Measurements from ENCODE around the gene PRKCQ. TPM values are rescaled to one million over a fixed set of nuclear protein-coding genes. Genes with fewer than 3 reads are reported as not detected.

The PRKCQ gene
- total RNA-seq, 2 experiments from 2014 or later, result 4.0 to 7.8 TPM

DNA sequence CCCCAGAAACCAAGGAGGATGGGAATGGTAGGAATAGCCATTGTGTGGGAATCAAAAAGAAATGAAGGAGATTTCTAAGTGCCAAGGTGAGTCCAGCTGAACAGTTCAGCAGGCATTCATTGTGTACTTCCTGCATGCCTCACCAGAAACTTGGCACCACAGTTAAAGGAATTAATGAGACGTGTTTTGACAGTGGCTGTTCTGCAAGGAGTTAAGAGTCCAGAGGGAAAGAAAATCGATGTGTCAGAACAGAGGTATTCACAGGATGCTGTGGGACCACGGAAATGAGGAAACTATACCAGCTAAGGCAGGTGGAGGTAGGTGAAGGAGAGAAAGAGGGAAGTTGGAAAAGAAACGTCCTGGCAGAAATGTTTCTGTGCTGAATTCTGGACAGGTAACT, 78.1 kb downstream of the PRKCQ start:
- Histone ChIP-seq H3K9me3 (ENCODE audit: low read length) (no peaks in the 10 kb centered on the region), H3K79me2 (ENCODE audit: insufficient read depth, low read depth, low read length) (no peaks in the 10 kb centered on the region), H3K4me3 (ENCODE audit: low read depth, low read length, poor library complexity, severe bottlenecking) (no peak overlapping the region), H3K4me2 (ENCODE audit: low read length) (no peak overlapping the region), H3K4me1 (ENCODE audit: insufficient read depth, low read length, poor library complexity, severe bottlenecking) (peaks cover 8% of the 10 kb centered on the region), H3K9me2 (ENCODE audit: insufficient read depth, low read length) (no peaks in the 10 kb centered on the region), H3K27ac (ENCODE audit: low read depth, low read length, poor library complexity, severe bottlenecking) (no peak overlapping the region), H4K20me1 (ENCODE audit: insufficient read depth, low read length) (no peaks in the 10 kb centered on the region), H2AFZ (ENCODE audit: low read length) (no peak overlapping the region), H3K36me3 (ENCODE audit: insufficient read depth, low read length) (no peaks in the 10 kb centered on the region; the same call in 1 of the 2 replicates)
- TF ChIP-seq, protein P1, sequence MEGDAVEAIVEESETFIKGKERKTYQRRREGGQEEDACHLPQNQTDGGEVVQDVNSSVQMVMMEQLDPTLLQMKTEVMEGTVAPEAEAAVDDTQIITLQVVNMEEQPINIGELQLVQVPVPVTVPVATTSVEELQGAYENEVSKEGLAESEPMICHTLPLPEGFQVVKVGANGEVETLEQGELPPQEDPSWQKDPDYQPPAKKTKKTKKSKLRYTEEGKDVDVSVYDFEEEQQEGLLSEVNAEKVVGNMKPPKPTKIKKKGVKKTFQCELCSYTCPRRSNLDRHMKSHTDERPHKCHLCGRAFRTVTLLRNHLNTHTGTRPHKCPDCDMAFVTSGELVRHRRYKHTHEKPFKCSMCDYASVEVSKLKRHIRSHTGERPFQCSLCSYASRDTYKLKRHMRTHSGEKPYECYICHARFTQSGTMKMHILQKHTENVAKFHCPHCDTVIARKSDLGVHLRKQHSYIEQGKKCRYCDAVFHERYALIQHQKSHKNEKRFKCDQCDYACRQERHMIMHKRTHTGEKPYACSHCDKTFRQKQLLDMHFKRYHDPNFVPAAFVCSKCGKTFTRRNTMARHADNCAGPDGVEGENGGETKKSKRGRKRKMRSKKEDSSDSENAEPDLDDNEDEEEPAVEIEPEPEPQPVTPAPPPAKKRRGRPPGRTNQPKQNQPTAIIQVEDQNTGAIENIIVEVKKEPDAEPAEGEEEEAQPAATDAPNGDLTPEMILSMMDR (conservative IDR thresholded peaks at IDR 0.05; ENCODE audit: low read length), result no peak
- TF ChIP-seq EZH2phosphoT487 (IDR thresholded peaks at IDR 0.05; ENCODE audit: borderline replicate concordance, low read depth, low read length), result no peak
- intact Hi-C loops (cut with micrococcal nuclease; ENCODE audit: unreplicated experiment), result no loop called here
- no peak for DNase-seq (ENCODE audit: low spot score)
- ChIA-PET CTCF (ENCODE audit: unreplicated experiment) (no interaction called here), POLR2A (no interaction called here)
- BruUV-seq (replicated peaks), result no TSS peak

DNA sequence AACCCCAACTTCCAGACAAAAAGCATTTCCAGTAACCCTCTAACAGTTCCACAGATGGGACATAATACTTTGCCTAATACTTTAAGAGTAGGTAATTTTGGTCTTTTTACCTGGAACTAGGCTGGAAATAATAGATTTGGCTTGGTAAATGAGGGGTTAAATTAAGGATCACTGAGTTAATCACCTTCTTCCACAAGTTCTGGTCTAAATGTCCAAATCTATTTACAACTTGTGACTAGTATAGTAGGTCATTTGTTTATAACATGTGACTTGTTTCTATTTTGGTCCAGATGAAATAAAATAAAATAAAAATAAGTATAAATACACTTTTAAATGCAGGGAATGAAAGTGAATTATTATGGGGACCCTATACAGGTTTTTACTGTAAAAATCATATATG, 80.1 kb downstream of the PRKCQ start:
- peaks cover 8% of the 10 kb centered on the region for H3K4me1 ChIP-seq (ENCODE audit: insufficient read depth, low read length, poor library complexity, severe bottlenecking)
- no peak overlapping the region for H2AFZ ChIP-seq (ENCODE audit: low read length)
- ChIA-PET POLR2A (interaction anchor here (1.4 kb wide), 1 partner anchor 30 kb away, joined by 3 read pairs; no protein-coding TSS in a partner anchor), CTCF (ENCODE audit: unreplicated experiment) (no interaction called here)
- peaks cover 4% of the 10 kb centered on the region for H3K36me3 ChIP-seq (ENCODE audit: insufficient read depth, low read length)
- H3K4me3 ChIP-seq (ENCODE audit: low read depth, low read length, poor library complexity, severe bottlenecking), result no peak overlapping the region
- intact Hi-C loops (cut with micrococcal nuclease; ENCODE audit: unreplicated experiment), result no loop called here
- no peak for DNase-seq (ENCODE audit: low spot score)
- H3K4me2 ChIP-seq (ENCODE audit: low read length), result no peak overlapping the region
- H4K20me1 ChIP-seq (ENCODE audit: insufficient read depth, low read length), result no peaks in the 10 kb centered on the region
- no TSS peak for BruUV-seq (replicated peaks)
- no peak for TF ChIP-seq EZH2phosphoT487 (IDR thresholded peaks at IDR 0.05; ENCODE audit: borderline replicate concordance, low read depth, low read length)
- TF ChIP-seq, protein P1 (conservative IDR thresholded peaks at IDR 0.05; ENCODE audit: low read length), result no peak
- no peak overlapping the region for H3K27ac ChIP-seq (ENCODE audit: low read depth, low read length, poor library complexity, severe bottlenecking)
- H3K79me2 ChIP-seq (ENCODE audit: insufficient read depth, low read depth, low read length), result no peaks in the 10 kb centered on the region
- H3K9me3 ChIP-seq (ENCODE audit: low read length), result no peaks in the 10 kb centered on the region
- H3K9me2 ChIP-seq (ENCODE audit: insufficient read depth, low read length), result no peaks in the 10 kb centered on the region

DNA sequence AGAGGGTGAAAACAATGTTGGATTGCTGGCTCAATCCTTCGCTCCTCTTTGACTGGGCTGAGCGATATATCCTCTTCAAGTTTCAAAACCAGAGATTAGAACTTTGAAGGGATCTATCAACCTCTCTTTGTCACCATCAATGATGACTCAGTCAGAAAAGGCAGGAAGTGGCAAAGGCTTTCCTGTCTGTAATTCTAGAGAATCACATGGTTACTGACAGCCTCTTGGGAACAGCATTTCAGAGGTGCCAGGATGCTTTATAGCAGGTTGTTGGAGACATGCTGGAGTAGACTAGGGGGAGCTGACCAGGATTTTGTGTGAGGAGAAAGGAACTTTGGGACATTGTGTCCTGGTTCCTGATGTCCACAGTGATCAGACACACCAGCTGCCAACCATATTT, 81.3 kb downstream of the PRKCQ start:
- Histone ChIP-seq H3K9me2 (ENCODE audit: insufficient read depth, low read length) (no peaks in the 10 kb centered on the region), H3K4me3 (ENCODE audit: low read depth, low read length, poor library complexity, severe bottlenecking) (no peak overlapping the region), H4K20me1 (ENCODE audit: insufficient read depth, low read length) (no peaks in the 10 kb centered on the region), H3K4me2 (ENCODE audit: low read length) (no peak overlapping the region), H3K36me3 (ENCODE audit: insufficient read depth, low read length) (peaks cover 4% of the 10 kb centered on the region), H2AFZ (ENCODE audit: low read length) (no peak overlapping the region), H3K79me2 (ENCODE audit: insufficient read depth, low read depth, low read length) (no peaks in the 10 kb centered on the region), H3K9me3 (ENCODE audit: low read length) (no peaks in the 10 kb centered on the region), H3K4me1 (ENCODE audit: insufficient read depth, low read length, poor library complexity, severe bottlenecking) (peaks cover 8% of the 10 kb centered on the region), H3K27ac (ENCODE audit: low read depth, low read length, poor library complexity, severe bottlenecking) (no peak overlapping the region)
- BruUV-seq (replicated peaks), result no TSS peak
- no peak for TF ChIP-seq EZH2phosphoT487 (IDR thresholded peaks at IDR 0.05; ENCODE audit: borderline replicate concordance, low read depth, low read length)
- TF ChIP-seq, protein P1 (conservative IDR thresholded peaks at IDR 0.05; ENCODE audit: low read length), result no peak
- POLR2A ChIA-PET, result interaction anchor here (0.9 kb wide), 1 partner anchor 10 kb away, joined by 3 read pairs; no protein-coding TSS in a partner anchor
- peak; percentile 13 for DNase-seq (ENCODE audit: low spot score)
- intact Hi-C loops (cut with micrococcal nuclease; ENCODE audit: unreplicated experiment), result no loop called here
- CTCF ChIA-PET (ENCODE audit: unreplicated experiment), result no interaction called here

Data from OCI-LY7 (cell line).